Urothelium cell line (cell line): Measurements from ENCODE around the gene GSKIP.
A peak's percentile ranks its signal among the peaks of the same experiment; 100 is the strongest.

Experiments used
- DNase-seq: peaks from one replicate; pipeline ENCODE4 v3.0.0; 2011; ENCODE audit warnings: low spot score, mixed read lengths
- FAIRE-seq: peaks from 2 replicates; lab custom pipeline; 2011; peaks lifted over from hg19 to GRCh38; lab: Jason Lieb, UNC

GSKIP gene

DNA sequence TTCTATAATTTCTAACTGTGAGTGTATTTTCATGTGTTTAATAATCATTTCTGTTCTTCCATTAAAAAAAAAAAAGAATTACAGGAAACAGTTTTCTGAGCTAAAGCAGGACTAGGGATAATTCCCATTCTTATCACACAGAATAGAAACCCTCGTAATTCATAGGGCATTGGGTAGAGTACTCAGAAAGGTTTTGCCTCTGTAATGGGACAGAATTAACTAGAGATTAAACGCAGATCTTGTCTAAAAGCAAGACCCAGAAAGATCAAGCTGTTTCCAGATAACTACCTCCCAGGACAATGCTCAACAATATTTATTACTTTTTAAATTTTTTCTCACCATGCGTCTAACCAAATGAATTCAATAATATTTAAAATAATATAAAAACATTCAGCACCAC lies 10.2 kb downstream of the GSKIP start:
- FAIRE-seq: no peak
- no peak for DNase-seq

DNA sequence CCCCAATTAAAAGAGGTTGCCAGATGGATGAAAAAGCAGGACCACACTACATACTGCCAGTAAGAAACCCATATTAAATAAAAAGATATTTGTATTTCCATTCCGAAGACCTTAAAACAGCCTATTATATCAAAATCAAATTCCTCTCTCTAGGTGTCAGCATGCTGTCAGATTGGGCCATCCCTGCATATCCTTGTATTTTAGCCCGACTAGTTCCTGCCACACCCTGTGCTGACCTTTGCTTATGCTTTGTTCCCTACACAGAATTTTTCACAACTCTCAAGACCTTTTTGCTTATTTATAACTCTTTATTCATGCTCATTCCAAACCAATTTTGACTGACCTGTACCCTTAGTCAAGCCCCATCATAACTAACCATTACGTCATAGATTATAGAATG lies 12.8 kb downstream of the GSKIP start:
- DNase-seq: no peak
- no peak for FAIRE-seq

DNA sequence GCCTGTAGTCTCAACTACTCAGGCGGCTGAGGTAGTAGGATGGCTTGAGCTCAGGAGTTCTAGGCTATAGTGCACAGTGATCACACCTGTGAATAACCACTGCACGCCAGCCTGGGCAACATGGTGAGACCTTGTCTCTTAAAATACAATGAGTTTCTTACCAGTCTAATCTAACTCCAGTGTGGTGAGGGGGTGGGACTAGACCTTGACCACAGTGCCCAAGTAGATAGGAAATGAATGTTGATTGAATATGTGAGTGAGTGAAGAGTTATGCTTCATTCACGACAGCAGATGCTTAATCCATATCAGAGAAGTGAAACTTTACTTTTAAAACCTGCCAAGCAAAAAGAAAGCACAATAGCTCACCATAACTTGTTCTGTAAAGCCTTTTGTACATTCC lies 17.4 kb downstream of the GSKIP start:
- DNase-seq (no peak), FAIRE-seq (no peak)

DNA sequence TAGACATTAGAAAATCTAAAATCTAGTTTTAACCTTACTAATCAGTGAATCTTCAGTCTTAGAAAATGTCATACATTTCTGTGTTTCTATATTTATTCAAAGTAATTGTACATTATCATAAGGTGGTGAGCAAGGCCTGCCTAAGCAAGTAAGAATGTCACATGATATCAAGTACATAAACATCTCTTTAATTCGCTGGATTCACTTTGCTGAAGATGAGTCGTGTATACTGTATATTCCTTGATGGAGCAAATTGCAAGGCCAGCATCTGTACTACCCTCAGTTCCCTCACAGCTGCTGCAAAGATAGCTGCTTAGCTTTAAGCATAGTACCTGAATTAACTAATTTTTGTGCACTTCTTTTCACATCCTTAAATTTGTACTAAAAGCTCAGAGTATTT lies 20.1 kb downstream of the GSKIP start:
- DNase-seq (no peak), FAIRE-seq (no peak)

DNA sequence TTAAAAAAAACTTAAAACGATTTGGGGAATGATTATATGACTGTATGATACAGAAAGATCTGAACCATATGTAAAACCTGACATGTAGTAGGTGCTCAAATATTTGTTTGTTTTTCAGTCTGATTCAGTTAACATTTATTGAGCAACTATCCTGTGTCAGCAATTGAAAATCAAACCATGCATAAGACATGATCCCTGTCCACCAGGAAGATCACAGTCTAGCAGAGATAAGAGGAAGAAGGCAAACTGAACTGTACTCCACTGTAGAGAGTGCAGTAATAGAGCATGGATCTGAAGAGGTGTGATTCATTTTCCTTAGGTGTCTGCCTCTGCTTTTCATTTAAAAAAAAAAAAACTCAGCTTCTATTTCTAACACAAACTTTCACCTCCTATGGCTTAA lies 20.7 kb downstream of the GSKIP start:
- no peak for DNase-seq
- no peak for FAIRE-seq

DNA sequence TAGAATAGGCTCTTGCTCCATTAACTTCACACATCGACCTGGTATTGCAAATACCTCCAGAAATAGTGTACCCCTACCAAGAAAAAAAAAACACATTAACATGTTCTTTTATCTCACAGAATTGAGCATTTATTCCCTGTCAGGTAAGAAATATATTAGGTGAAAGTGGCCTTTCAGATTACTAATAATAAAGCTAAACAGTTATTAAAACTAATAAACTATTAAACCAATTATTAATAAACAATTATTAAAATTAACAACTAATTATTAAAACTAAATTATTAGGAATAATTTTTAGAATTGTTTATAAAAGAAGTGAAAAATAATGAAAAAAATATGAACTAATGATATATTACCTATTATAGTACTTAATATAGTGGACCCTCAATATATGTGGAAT lies 21.4 kb downstream of the GSKIP start:
- no peak for FAIRE-seq
- no peak for DNase-seq

DNA sequence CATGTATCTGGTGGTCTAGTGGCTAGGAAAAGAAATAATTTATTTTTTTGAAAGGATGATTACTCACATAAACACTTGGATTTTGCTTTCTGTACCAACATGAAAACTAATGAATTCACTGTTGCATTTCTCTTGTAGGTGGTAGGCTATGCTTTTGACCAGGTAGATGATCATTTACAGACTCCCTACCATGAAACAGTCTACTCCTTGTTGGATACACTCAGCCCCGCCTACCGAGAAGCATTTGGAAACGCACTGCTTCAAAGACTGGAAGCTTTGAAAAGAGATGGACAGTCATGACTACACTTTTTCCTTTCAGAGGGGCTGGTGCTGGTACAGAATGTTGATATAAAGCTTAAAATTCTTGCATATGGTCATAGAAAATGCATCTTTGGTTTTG lies 22.1 kb downstream of the GSKIP start:
- DNase-seq (no peak), FAIRE-seq (no peak)

DNA sequence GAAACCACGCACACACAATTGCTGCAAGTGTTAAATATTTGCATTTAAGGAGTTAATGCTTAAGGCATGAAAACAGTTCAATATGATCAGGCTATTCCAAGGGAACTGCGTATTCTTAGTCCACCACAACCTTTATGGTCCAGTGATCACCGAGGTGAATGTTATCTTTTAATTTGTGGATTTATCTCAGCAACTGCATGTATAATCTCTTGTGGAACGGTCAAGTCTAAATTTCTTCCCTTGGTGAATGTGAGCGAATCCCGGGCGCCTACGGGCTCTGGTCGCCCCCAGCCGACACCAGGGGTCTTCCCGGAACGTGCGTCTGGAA lies 27.6 kb downstream of the GSKIP start:
- DNase-seq (no peak), FAIRE-seq (no peak)

DNA sequence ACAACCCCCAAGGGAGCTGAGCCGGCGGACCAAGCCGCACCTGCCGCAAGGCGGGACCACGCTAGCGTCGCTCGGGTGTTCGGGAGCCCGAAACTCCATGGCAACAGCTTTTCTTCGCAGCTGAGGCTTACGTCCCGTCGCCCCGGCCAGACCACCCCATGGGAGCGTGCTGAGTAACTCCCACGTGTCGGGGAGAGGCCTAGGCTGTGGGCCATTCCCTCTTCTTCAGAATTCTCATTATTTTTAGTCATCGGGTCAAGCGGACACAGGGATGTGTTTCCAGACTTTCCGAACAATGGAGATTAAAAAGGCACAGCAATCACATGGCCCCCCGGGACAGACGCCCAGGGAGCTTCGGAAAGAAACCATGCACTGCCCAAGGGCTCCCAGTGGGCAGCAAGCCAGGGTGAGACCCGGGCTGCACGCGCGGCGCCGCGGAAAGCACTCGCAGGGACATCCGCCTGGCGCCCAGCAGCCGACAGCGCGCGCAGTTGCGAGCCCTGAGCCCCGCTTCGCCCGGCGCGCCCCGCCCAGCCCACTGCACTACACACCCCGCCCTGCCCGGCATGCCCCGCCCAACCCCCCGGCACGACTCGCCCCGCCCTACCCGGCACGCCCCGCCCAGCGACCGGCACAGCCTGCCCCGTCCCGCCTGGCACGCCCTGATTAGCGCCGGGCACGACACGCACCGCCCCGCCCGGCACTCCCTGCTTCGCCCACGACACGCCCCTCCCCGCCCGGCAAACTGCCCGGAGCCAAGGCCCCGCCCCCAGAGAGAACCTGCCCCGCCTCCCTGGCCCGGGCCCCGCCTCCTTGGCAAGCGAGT lies 28.2 kb downstream of the GSKIP start:
- DNase-seq (peak; percentile 96), FAIRE-seq (peak; percentile 56)

DNA sequence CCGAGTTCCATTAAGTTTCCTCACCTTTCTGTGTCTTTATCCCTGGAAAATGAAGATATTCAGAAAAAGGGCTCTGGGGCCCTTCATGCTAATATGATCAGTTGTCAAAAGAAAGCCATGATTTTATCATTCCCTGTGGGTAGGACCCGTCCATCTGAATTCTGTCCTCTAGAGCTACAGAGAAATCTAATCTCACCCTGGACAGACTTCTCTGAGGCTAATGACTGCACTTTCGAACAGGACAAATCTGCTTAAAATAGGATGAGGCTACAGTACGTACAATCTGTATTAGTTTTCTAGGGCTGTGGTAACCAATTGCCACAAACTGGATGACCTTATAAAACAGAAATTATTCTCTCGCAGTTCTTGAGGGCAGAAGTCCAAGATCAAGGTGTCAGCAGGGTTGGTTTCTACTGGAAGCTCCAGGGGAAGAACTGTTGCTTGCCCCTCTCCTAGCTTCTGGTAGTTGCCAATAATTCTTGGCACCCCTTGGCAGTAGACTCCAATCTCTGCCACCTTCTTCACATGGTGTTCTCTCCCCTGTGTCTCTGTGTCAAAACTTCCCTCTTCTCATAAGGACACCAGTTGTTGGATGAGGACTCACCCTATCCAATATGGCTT lies 29.9 kb downstream of the GSKIP start:
- FAIRE-seq: no peak

DNA sequence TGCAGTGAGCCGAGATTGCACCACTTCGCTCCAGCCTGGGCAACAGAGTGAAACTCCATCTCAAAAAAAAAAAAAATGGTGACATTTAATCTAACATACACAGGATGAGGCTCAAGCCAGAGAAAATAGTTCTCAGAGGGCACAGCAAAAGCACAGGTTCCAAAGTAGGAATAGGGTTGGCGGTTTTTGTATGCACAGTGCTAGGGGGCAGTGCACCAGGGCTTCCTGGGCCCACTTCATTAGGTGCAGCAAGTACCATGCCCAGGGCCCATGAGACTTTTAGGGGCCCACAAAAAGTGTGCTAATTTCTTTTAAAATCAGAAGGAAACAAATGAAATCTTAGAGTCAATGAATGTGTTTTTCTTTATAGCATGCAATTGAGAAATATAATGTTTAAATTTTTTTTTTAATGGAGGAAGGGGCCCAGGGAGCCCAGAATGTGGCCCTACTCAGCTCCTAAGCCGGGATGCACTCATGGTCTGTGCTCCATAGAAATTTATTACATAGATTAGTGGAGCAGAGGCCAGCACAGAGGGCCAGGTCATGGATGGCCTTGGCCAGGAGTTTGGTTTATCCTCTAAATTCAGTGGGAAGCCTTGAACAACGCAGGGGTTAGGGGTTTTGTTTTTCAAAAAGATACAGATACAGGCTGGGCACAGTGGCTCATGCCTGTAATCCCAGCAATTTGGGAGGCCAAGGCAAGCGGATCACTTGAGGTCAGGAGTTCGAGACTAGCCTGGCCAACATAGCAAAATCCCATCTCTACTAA lies 30.9 kb downstream of the GSKIP start:
- FAIRE-seq (no peak), DNase-seq (no peak)

More for the DNA sequence above, 29.9 kb downstream of the GSKIP start:
- DNase-seq: no peak

DNA sequence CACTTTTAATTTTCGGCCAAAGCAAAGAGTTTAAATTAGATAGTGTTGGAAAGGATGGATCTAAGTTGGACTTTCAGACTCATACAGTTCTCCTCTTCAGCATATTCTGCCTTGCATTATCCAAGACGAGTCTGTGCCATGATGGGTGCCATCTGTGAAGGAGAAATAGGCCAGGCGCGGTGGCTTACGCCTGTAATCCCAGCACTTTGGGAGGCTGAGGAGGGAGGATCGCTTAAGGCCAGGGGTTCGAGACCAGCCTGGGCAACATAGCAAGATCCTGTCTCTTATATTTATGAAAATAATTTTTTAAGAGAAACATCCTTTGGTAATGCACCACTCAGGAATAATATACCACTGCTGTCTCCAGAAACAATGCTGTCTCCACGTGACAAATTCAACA lies 35.1 kb downstream of the GSKIP start:
- FAIRE-seq: no peak

DNA sequence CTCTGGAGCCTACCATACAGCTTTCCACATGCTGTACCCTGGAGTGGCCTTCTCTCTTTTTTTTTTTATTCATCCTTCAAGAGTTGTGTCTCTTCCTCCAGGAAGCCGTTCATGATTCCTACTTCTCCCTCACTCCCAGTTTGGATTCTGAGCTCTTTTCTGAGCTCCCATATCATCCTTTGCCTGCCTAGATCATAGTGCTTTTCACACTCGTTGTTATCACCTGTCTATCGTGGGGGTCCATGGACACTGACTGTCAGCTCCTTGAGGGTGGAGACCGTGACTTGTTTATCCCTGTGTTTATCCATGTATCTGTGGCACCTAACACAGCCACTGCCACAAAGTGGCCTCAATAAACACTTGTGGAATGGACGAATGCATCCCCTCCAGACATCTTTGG lies 35.6 kb downstream of the GSKIP start:
- FAIRE-seq (no peak), DNase-seq (no peak)

More for the DNA sequence above, 35.1 kb downstream of the GSKIP start:
- no peak for DNase-seq

DNA sequence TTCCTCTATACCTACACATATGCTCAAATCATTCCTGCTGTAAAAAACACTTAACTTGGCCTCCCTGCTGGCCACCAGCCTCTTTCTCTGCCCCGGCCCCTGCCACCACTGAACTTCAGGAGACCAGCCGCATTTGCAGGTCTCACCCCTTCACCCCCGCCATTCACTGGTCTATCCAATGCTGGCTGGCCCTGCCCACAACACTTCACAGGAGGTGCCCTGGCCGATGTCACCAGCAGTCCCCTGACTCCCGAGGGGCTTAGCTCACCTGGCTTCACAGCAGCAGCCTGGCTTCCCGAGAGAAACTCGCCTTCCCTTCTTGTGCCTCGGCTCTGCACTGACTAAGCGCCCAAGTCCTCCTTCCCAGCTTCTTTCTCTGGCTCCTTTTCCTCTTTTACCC lies 36.1 kb downstream of the GSKIP start:
- FAIRE-seq (no peak), DNase-seq (no peak)

DNA sequence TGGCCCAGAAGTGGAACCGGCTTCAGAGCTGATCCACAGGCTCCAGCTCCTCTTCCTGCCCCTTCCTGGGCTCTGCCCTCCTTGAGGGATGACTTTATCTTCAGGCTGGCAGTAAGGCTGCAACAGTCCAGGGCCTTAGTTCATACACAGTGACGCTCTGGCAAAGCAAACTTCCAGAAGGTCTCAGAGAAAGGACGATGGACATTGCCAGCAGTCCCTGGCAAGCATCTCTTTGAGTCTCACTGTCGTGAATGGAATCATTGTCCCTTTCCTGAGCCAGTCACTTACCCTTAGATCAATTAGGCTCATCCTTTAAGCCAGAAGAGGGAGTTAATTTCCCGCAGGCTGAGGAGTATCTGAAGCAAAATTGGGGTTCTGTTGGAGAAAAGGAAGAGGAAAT lies 37.2 kb downstream of the GSKIP start:
- FAIRE-seq (no peak), DNase-seq (no peak)

DNA sequence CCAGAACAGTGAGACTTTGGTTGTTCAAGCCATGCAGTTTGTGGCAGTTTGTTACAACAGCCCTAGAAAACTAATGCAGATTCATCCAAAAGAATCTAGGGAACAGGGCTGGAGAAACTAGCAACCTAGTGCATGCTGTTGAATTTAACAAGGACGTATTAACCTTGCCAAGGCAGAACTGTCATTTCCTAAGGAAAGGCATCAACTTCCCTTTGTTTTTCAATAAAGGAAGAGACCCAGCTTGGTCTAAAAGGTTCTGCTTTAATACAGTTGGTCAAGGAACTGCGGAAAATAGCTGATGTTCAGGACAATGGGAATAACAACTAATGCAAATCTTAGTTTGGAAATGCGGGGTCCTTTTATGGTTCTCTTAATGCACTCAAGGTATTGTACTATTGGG lies 40.1 kb downstream of the GSKIP start:
- FAIRE-seq: no peak

DNA sequence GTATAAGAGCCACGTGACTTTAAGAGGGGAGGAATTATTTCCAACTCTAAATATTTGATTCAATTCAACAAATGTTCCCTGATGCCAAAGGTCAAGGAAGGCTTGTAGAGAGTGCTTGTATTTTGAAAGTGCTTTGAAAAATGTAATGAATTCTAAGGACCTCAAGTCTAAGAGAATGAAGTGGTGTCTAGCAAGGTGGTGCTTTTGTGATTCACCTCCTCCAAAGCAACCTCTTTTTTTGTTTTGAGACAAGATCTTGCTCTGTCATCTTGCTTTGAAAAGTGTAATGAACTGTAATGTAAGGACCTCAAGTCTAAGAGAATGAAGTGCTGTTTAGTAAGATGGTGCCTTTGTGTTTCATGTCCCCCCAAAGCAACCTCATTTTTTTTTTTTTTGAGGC lies 42.4 kb downstream of the GSKIP start:
- no peak for FAIRE-seq
- DNase-seq: no peak

More for the DNA sequence above, 40.1 kb downstream of the GSKIP start:
- DNase-seq: no peak

DNA sequence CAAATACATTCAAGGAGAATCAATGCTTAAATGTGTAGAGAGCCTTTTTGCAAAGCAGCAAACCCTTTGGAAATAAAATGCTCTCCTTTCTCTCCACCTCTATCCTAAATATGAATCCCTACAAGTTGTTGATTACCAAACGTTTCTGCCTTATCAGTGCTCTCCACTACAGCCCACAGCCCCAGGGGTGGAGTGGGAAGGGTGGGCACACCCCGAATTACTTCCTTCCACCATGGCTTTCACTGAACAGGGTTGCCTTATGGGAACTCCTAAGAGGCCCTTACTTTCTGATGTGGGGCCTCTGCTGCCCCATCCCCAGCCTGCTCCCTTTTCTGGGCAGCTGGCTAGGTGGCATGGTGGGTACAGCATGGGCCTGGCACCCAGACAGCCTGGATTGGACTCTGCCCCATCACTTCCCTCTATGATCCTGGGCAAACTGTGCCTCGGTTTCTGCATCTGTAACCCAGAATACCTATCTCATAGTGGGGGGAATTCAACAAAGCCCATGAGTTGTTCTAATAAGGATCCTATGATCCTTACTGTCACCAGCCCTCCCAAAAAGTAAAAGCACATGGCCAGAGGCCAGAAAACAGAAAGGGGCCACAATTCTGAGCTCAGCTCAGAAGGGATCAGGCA lies 44.7 kb downstream of the GSKIP start:
- DNase-seq (no peak), FAIRE-seq (no peak)

DNA sequence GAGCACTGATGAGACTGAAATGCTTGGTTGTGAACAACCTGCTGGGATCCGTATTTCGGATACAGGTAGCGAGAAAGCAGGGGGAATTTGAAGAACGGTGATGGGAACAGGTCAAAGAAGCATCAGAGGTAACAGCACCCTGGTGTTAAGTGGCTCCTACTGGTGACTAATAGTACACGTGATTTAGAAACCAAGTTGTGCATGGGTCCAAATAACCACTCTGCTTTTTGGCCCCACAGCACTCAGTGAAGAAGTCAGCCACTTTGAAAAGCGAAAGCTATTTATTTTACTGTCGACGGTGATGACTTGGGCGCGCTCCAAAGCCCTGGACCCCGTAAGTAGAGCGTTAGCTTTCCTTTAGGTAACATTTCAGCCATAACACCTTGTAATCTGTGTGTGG lies 45.3 kb downstream of the GSKIP start:
- DNase-seq (no peak), FAIRE-seq (no peak)

DNA sequence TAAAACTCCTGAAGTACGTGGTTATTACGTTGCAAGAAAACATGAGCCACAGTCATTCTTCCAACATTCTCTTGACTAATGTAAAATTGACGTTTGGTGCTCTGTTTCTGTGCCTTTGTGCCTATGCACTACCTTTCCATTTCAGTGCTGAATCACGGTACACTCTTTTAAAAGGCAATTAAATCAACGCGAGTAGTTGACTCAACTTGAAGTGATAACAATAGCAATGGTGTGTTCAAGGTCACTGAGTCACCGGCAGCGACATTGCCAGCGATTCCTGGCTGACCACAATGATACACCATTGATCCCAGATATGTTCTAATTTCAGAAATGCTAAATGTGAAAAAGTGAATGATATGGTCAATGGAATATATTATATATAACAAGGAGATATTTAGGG lies 46.4 kb downstream of the GSKIP start:
- peak; percentile 26 for DNase-seq
- no peak for FAIRE-seq

DNA sequence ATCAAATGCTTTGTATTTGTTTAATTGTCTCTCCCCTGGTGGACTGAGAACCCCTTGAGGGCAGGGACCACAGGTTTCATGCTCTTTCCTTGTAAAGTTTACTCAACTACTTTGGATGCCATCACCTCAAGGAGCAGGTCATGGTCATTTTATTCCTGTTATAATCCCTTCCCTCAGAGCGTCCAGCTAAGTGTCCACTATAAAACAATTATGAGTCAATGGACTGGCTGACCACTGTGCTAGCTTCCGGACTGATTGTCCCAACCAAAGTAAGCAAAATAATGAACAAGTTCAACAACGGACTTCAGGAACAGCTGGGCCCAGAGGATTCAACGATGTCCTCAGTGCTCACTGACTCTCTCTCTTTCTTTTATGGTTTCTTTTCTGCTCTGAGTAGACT lies 46.8 kb downstream of the GSKIP start:
- FAIRE-seq (no peak), DNase-seq (no peak)

DNA sequence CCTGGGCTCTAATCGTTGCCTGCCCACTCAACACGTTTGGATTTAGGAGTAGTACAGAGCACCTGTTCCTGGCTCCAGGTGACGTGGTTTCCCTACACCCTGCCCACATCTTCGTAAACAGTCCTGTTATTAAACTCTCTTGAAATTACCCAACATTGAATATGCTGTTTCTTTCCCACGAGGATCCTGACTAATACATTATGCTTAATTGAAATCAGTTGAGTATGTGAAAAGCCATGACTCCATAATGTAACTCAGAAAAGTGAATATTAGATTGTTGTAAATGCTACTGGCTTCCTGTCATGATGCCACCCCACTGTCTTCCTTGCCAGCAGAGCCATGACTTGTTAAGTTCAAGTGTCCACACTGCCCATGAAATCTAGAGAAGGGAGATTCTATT lies 50.2 kb downstream of the GSKIP start:
- FAIRE-seq: no peak
- no peak for DNase-seq
